Lung (tissue), 12 donors: ENCODE measurements around the gene CETN3. TPM values are rescaled to one million over a fixed set of nuclear protein-coding genes. Genes with fewer than 3 reads are reported as not detected.
"Not testable (repeated sequence)": the region's sequence is repeated elsewhere in the genome, so short reads cannot be mapped to it uniquely, and the experiment has no call there.

Experiments
- ATAC-seq: fragments of 200-7000 bp; cut with Tn5 transposase; one replicate; pipeline ENCODE4 v1.9.1; 2020; ENCODE audit warnings: moderate number of reproducible peaks; ENCODE audit not compliant: insufficient read depth, low FRiP score
- DNase-seq, 3 donors: peaks; one replicate each; pipeline ENCODE4 v3.0.0-alpha.2; 2013 to 2017
- H3K27ac ChIP-seq, 2 donors: one replicate each; pipeline ENCODE4 v1.5.1; 2013; ENCODE audit warnings: mild to moderate bottlenecking in 2 of 2, moderate library complexity in 2 of 2, control low read depth in 1 of 2, inconsistent platforms in 1 of 2, low read depth in 1 of 2, low read length in 1 of 2
- H3K27me3 ChIP-seq, 3 donors: one replicate each; pipeline ENCODE4 v1.5.1; 2013; ENCODE audit warnings: low read length in 2 of 3; ENCODE audit not compliant: control insufficient read depth in 3 of 3, insufficient read depth in 3 of 3
- H3K36me3 ChIP-seq, 4 donors: one replicate each; pipeline ENCODE4 v1.5.1; 2013; ENCODE audit warnings: low read length in 4 of 4, mild to moderate bottlenecking in 1 of 4, moderate library complexity in 1 of 4; ENCODE audit not compliant: control insufficient read depth in 4 of 4, insufficient read depth in 4 of 4
- H3K4me1 ChIP-seq, 5 donors: one replicate each; pipeline ENCODE4 v1.5.1; 2013; ENCODE audit warnings: low read length in 5 of 5, mild to moderate bottlenecking in 2 of 5, moderate library complexity in 1 of 5; ENCODE audit not compliant: control insufficient read depth in 5 of 5, insufficient read depth in 5 of 5
- H3K4me3 ChIP-seq: one replicate; pipeline ENCODE4 v1.5.1; 2013; ENCODE audit warnings: mild to moderate bottlenecking, control low read depth, moderate library complexity
- H3K9ac ChIP-seq, 2 donors: one replicate each; pipeline ENCODE4 v1.5.1; 2013; ENCODE audit warnings: low read length in 2 of 2, control low read depth in 1 of 2; ENCODE audit not compliant: insufficient read depth in 1 of 2
- H3K9me3 ChIP-seq, 4 donors: one replicate each; pipeline ENCODE4 v1.5.1; 2013; ENCODE audit warnings: low read length in 3 of 4, mild to moderate bottlenecking in 1 of 4, moderate library complexity in 1 of 4; ENCODE audit not compliant: control insufficient read depth in 4 of 4, insufficient read depth in 3 of 4
- WGBS, 2 donors: extraction: QIAGEN DNeasy Blood & Tissue Kit; methylation state at CpG; one replicate each; pipeline ENCODE4 v1.1.7; 2013; 5-methylcytosine and 5-hydroxymethylcytosine counted together
- polyA plus RNA-seq, 2 donors: library from polyadenylated mRNA; stranded (reverse); fragments of 200-250 nt; gene quantifications; one replicate each; pipeline ENCODE4 v1.2.1, GENCODE V29; 2013
- total RNA-seq, 2 donors: library from RNA; depleted of rRNA in 1 of 2; stranded (reverse); fragments of >200 nt in 1 of 2; gene quantifications; one replicate each; pipeline ENCODE4 v1.2.1, GENCODE V29; 2014 to 2021
- TF ChIP-seq, protein P1 (sequence below): IDR thresholded peaks from 2 replicates; pipeline ENCODE4 v1.5.1; 2012; ENCODE audit warnings: mild to moderate bottlenecking; ENCODE audit errors: control extremely low read depth, extremely low read depth
- donor health status: control.
- donor health status: control.
- donor health status: Bipolar disorder and iron deficiency.
- donor health status: healthy.
- donor health status: DM: yes; HTN: yes; CAD: no.

CETN3 gene
- total and polyA plus RNA-seq, 4 donors = 15.7 to 43.8 (median 22.0) TPM

DNA sequence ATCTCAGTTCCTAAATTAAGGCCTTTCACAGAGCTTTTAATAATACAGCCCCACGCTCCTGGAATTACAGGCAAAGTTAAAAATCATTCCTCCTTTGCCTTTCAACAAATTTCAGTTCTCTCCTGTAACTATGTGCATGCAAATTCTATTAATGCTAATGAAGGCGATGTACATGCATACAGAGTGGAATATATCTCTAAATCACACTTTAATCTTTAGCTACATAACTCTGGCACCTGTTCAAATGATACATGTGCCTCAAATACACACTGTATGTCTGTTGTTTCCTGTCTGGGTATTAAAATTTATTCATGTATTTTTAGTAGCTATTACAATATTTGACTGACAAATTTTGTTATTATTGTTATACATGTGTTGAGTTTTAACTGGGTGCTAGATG is 30.8 kb downstream of the CETN3 start:
- 94% methylated on average over 2 of the region's 2 CpGs for WGBS, 2 donors

DNA sequence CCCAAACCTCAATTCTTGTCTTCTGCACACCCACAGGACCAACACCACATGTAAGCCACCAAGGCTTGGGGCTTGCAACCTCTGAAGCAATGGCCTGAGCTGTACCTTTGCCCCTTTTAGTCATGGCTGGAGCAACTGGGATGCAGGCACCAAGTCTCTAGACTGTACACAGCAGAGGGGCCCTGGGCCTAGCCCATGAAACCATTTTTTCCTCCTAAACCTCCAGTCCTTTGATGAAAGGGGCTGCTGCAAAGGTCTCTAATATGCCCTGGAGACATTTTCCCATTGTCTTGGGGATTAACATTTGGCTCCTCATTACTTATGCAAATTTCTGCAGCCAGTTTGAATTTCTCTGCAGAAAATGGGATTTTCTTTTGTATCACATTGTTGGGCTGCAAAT is 38.3 kb downstream of the CETN3 start:
- H3K4me1 ChIP-seq, H3K9me3 ChIP-seq, H3K4me3 ChIP-seq, H3K36me3 ChIP-seq, H3K27me3 ChIP-seq, ATAC-seq, DNase-seq, H3K9ac ChIP-seq, H3K27ac ChIP-seq: not testable (repeated sequence)

More for the DNA sequence above, 30.8 kb downstream of the CETN3 start:
- H3K27ac ChIP-seq = no peak overlapping the region
- TF ChIP-seq, protein P1, sequence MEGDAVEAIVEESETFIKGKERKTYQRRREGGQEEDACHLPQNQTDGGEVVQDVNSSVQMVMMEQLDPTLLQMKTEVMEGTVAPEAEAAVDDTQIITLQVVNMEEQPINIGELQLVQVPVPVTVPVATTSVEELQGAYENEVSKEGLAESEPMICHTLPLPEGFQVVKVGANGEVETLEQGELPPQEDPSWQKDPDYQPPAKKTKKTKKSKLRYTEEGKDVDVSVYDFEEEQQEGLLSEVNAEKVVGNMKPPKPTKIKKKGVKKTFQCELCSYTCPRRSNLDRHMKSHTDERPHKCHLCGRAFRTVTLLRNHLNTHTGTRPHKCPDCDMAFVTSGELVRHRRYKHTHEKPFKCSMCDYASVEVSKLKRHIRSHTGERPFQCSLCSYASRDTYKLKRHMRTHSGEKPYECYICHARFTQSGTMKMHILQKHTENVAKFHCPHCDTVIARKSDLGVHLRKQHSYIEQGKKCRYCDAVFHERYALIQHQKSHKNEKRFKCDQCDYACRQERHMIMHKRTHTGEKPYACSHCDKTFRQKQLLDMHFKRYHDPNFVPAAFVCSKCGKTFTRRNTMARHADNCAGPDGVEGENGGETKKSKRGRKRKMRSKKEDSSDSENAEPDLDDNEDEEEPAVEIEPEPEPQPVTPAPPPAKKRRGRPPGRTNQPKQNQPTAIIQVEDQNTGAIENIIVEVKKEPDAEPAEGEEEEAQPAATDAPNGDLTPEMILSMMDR = no peak
- H3K36me3 ChIP-seq = no peaks in the 10 kb centered on the region
- ATAC-seq = no peak
- no peak for DNase-seq
- H3K9me3 ChIP-seq = no peaks in the 10 kb centered on the region
- H3K9ac ChIP-seq = no peak overlapping the region
- no peaks in the 10 kb centered on the region for H3K4me1 ChIP-seq
- no peak overlapping the region for H3K4me3 ChIP-seq
- no peaks in the 10 kb centered on the region for H3K27me3 ChIP-seq

DNA sequence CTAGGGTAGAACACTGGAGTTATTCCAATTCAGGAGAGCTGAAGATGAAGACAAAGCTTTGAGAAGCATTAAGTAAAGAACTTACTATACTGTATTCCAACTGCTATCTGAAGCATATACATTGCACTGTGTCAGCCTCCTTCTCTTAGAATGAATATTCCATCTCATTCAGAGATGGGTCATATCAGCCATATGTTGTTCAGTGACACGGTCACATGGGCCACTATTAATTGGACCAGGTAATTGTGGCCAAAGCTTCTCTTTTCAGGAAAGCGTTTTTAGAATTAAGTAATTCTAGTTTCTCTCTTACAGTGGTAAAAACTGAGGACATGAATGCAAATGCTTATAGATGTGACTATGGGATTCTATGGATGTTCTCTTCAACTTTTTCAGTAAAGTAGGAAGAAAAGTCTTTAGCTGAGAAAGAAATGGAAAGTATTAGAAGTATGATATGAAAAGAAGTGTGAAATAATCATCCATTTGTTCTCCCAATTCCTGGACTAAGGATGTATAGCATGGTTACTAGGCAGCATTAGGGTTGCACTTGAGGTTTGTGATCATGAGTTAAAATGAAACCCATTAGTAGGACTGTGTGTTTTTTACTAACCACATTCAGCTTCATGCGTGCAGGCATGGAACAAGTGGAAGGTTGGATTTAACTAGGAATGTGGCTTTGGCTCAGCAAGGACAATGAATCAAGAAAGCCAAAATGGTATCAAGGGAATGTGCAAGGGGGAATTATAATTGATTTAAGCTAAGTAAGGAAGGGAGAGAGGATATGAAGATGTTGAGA is 40.9 kb downstream of the CETN3 start:
- no peak for DNase-seq
- H3K4me1 ChIP-seq = no peaks in the 10 kb centered on the region
- no peaks in the 10 kb centered on the region for H3K36me3 ChIP-seq
- no peaks in the 10 kb centered on the region for H3K27me3 ChIP-seq
- TF ChIP-seq, protein P1 = no peak
- ATAC-seq = no peak
- H3K27ac ChIP-seq = no peak overlapping the region
- H3K9me3 ChIP-seq = peaks cover 0 to 6% (median 4%) of the 10 kb centered on the region in 4 donors
- WGBS, 2 donors = 90 to 94% methylated on average over 3 of the region's 3 CpGs
- H3K9ac ChIP-seq = no peak overlapping the region
- H3K4me3 ChIP-seq = no peak overlapping the region

DNA sequence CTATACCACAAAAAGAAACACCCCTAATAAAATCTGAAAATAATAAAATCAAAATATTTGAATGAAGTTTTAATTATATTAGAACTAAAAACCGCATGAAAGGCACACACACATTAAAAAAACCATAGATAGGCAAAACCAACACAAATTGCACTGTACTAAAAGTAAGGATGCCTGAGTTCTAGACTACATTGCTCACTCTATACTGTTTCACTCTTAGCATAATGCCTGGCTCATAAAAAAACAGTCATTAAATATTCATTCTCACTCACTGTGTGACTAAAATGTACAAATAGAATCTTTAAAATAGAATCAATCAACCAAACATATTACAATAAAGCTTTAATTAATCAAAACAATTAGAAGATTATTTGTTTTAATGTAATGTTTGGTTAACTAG is 41.7 kb downstream of the CETN3 start:
- 83 to 90% methylated on average over 1 of the region's 1 CpG for WGBS, 2 donors
- Histone ChIP-seq H3K9me3 (peaks cover 0 to 6% (median 4%) of the 10 kb centered on the region in 4 donors), H3K27ac (no peak overlapping the region), H3K9ac (no peak overlapping the region), H3K4me1 (no peaks in the 10 kb centered on the region), H3K27me3 (no peaks in the 10 kb centered on the region), H3K4me3 (no peak overlapping the region), H3K36me3 (no peaks in the 10 kb centered on the region)
- TF ChIP-seq, protein P1 = no peak
- ATAC-seq (no peak), DNase-seq (no peak)
